Measurements from ENCODE around the gene URI1. TPM values are rescaled to one million over a fixed set of nuclear protein-coding genes. Genes with fewer than 3 reads are reported as not detected.

Gene URI1
- total RNA-seq, 1 donor from 2014 or later: 45.1 TPM

DNA sequence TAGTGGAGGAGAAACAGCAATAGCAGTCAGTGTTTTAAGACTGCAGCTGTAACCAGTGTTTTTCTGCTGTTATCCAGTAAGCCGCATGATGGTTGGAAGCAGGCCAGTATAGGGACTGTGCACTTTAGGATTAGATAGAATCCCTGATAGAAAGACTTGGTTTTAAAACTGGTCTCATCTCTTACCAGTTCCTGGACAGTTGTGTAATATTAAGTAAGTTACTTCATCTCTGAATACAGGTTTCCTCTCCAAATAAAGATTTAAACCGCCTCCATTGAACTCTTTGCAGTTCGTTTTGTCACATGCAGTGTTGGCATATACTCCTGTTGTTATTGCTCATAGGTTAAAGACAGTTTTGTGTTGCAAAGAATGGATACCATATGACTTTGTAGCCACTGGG is 25.6 kb downstream of the URI1 start:
- H3K4me1 ChIP-seq: peaks cover 49% of the 10 kb centered on the region
- no peak for DNase-seq
- TF ChIP-seq, protein P1, sequence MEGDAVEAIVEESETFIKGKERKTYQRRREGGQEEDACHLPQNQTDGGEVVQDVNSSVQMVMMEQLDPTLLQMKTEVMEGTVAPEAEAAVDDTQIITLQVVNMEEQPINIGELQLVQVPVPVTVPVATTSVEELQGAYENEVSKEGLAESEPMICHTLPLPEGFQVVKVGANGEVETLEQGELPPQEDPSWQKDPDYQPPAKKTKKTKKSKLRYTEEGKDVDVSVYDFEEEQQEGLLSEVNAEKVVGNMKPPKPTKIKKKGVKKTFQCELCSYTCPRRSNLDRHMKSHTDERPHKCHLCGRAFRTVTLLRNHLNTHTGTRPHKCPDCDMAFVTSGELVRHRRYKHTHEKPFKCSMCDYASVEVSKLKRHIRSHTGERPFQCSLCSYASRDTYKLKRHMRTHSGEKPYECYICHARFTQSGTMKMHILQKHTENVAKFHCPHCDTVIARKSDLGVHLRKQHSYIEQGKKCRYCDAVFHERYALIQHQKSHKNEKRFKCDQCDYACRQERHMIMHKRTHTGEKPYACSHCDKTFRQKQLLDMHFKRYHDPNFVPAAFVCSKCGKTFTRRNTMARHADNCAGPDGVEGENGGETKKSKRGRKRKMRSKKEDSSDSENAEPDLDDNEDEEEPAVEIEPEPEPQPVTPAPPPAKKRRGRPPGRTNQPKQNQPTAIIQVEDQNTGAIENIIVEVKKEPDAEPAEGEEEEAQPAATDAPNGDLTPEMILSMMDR (IDR thresholded peaks at IDR 0.05): no peak

DNA sequence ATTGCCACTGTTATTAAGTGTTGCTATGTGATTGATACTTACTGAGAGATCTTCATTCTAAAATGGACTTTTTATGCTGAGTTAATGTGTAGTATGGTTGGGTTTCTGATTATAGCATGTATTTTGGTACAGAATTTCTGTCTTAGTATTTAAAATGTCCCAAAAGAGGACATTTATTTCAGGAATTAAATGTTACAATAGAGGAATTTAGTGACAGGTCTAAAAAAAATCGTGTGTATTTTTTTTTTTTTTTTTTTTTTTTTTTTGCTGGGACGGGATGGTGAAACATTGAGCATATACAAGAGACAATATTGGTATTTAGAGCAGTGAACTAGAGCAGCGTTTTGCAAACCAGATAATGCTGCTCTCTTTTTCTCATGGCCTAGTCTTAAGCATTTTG is 27.9 kb downstream of the URI1 start:
- intact Hi-C loops (cut with DNase I): no loop called here
- TF ChIP-seq, protein P1 (IDR thresholded peaks at IDR 0.05): no peak
- no peak overlapping the region for H3K27ac ChIP-seq
- H3K4me1 ChIP-seq: peaks cover 40% of the 10 kb centered on the region
- H3K36me3 ChIP-seq: no peaks in the 10 kb centered on the region
- H3K9me3 ChIP-seq: no peaks in the 10 kb centered on the region
- no peaks in the 10 kb centered on the region for H3K27me3 ChIP-seq
- no peak overlapping the region for H3K4me3 ChIP-seq
- ATAC-seq: no peak
- DNase-seq: no peak

More for the DNA sequence above, 25.6 kb downstream of the URI1 start:
- H3K4me3 ChIP-seq: no peak overlapping the region
- no peak for ATAC-seq
- no peaks in the 10 kb centered on the region for H3K9me3 ChIP-seq
- H3K27me3 ChIP-seq: no peaks in the 10 kb centered on the region
- no peaks in the 10 kb centered on the region for H3K36me3 ChIP-seq
- H3K27ac ChIP-seq: no peak overlapping the region
- intact Hi-C loops (cut with DNase I): no loop called here

DNA sequence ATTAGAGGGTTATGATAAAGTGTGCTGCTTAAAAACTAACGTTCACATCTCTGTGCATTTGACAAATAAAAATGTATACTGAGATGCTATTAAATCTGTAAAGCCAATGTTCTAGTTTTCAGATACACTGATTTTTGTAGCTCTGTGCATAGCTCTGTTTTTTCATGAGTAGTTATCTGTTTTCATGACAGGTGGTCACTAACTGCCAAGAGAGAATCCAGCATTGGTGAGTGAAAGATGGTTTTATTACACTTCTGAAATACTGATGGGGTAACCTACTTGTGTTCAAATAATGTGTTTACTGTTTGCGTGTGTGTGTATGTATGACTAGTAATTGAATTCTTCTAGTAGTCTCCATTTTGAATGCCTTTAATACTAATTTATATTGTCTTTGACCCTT is 29.0 kb downstream of the URI1 start:
- Histone ChIP-seq H3K36me3 (no peaks in the 10 kb centered on the region), H3K9me3 (no peaks in the 10 kb centered on the region), H3K27me3 (no peaks in the 10 kb centered on the region), H3K4me3 (no peak overlapping the region), H3K27ac (no peak overlapping the region), H3K4me1 (peaks cover 28% of the 10 kb centered on the region)
- DNase-seq (no peak), ATAC-seq (no peak)
- TF ChIP-seq, protein P1 (IDR thresholded peaks at IDR 0.05): no peak
- intact Hi-C loops (cut with DNase I): no loop called here

DNA sequence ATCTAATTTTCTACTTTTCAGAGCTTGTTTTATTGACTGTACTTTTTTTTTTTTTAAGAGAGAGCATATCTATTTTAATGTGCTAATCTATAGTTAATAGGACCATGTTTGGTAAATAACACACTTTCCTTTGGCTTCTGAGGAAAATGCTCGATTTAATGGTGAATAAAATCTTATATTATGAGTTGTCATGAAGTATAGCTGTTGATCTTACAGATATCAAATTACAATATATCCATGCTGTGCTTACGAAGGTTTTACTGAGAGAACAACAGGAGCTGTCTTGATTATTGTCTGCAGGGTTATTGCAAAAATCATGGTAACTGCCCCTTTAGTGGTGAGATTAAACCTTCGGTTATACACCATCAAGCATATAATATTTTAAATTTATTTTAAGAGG is 29.6 kb downstream of the URI1 start:
- ATAC-seq (no peak), DNase-seq (no peak)
- H3K4me1 ChIP-seq: peaks cover 22% of the 10 kb centered on the region

DNA sequence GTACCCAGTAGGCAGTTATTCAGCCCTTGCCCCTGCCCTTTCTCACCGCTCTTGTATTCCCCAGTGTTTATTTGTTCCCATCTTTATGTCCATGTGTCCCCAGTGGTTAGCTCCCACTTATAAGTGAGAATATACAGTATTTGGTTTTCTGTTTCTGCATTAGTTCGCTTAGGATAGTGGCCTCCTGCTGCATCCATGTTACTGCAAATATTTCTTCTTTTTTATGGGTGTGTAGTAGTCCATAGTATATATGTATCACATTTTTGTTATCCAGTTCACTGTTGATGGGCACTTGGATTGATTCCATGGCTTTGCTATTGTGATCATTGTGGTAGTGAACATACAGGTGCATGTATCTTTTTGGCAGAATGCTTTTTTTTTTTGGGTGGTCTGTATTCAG is 32.7 kb downstream of the URI1 start:
- Histone ChIP-seq H3K27ac (no peak overlapping the region), H3K4me3 (no peak overlapping the region), H3K9me3 (no peaks in the 10 kb centered on the region), H3K36me3 (no peaks in the 10 kb centered on the region), H3K4me1 (peaks cover 11% of the 10 kb centered on the region), H3K27me3 (no peaks in the 10 kb centered on the region)
- intact Hi-C loops (cut with DNase I): no loop called here
- DNase-seq (no peak), ATAC-seq (no peak)
- TF ChIP-seq, protein P1 (IDR thresholded peaks at IDR 0.05): no peak

More for the DNA sequence above, 29.6 kb downstream of the URI1 start:
- no peaks in the 10 kb centered on the region for H3K36me3 ChIP-seq
- H3K9me3 ChIP-seq: no peaks in the 10 kb centered on the region
- intact Hi-C loops (cut with DNase I): no loop called here
- H3K27ac ChIP-seq: no peak overlapping the region
- TF ChIP-seq, protein P1 (IDR thresholded peaks at IDR 0.05): no peak
- H3K27me3 ChIP-seq: no peaks in the 10 kb centered on the region
- H3K4me3 ChIP-seq: no peak overlapping the region
